ENCODE measurements around the gene B4GALT5. TPM values are rescaled to one million over a fixed set of nuclear protein-coding genes. Genes with fewer than 3 reads are reported as not detected.
A peak's percentile ranks its signal among the peaks of the same experiment; 100 is the strongest.

Gene B4GALT5
- total RNA-seq, 2 experiments from 2014 or later, result 9.8 to 18.8 TPM

DNA sequence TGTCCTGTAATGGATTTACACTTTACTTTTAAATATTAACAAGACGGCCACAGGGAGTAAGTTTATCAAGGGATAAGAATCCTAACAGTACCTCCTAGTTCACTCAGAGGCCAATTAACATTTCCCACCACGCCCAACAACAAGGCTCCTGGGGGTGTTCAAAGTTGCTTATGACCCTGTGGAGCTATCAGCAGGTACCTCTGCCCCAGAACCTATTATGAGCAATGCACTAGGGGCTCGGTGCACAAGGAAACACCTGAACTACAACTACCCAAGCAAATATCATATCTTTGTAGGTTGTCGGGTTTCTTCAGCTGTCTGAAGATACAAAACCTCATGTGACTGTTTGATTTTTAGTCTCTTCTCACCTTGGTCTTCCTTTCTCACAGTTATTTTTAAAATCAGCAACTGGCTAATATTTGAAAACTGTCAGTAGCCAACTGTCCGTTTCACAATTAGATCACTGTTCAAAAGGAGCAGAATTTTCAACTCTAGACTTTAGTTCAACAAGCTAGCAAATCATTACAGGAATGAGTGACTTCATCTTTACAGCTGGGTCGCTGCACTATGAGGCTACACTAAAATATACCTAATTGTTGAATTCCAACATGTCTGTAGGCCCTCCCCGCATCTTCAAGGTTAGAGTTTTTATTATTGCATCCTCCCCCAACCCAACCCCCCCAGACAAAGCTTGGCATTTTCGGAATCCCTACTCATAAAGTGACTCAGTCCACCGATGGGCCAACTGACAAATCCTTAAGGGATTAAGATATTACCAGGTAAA is 38.1 kb downstream of the B4GALT5 start:
- H3K4me3 ChIP-seq (ENCODE audit: low read depth, low read length, poor library complexity, severe bottlenecking), result no peak overlapping the region
- H3K36me3 ChIP-seq (ENCODE audit: insufficient read depth, low read length), result no peaks in the 10 kb centered on the region; the same call in 1 of the 2 replicates
- intact Hi-C loops (cut with micrococcal nuclease; ENCODE audit: unreplicated experiment), result no loop called here
- H3K4me2 ChIP-seq (ENCODE audit: low read length), result peak overlapping the region; percentile 47
- H3K27ac ChIP-seq (ENCODE audit: low read depth, low read length, poor library complexity, severe bottlenecking), result no peak overlapping the region
- BruUV-seq (replicated peaks), result TSS peak; percentile 19
- no peaks in the 10 kb centered on the region for H3K9me2 ChIP-seq (ENCODE audit: insufficient read depth, low read length)
- ChIA-PET CTCF (ENCODE audit: unreplicated experiment) (interaction anchor here (0.5 to 1.5 kb wide), 3 partner anchors 18 to 68 kb away, joined by 3 to 5 read pairs (median 4); no protein-coding TSS in a partner anchor), POLR2A (interaction anchor here (0.5 to 2.0 kb wide), 10 partner anchors 10 to 591 kb away, joined by 3 to 12 read pairs (median 4); no protein-coding TSS in a partner anchor)
- no peak for DNase-seq (ENCODE audit: low spot score)
- H2AFZ ChIP-seq (ENCODE audit: low read length), result no peak overlapping the region
- H3K79me2 ChIP-seq (ENCODE audit: insufficient read depth, low read depth, low read length), result peaks cover 80% of the 10 kb centered on the region
- TF ChIP-seq, protein P1, sequence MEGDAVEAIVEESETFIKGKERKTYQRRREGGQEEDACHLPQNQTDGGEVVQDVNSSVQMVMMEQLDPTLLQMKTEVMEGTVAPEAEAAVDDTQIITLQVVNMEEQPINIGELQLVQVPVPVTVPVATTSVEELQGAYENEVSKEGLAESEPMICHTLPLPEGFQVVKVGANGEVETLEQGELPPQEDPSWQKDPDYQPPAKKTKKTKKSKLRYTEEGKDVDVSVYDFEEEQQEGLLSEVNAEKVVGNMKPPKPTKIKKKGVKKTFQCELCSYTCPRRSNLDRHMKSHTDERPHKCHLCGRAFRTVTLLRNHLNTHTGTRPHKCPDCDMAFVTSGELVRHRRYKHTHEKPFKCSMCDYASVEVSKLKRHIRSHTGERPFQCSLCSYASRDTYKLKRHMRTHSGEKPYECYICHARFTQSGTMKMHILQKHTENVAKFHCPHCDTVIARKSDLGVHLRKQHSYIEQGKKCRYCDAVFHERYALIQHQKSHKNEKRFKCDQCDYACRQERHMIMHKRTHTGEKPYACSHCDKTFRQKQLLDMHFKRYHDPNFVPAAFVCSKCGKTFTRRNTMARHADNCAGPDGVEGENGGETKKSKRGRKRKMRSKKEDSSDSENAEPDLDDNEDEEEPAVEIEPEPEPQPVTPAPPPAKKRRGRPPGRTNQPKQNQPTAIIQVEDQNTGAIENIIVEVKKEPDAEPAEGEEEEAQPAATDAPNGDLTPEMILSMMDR (conservative IDR thresholded peaks at IDR 0.05; ENCODE audit: low read length), result no peak
- TF ChIP-seq EZH2phosphoT487 (IDR thresholded peaks at IDR 0.05; ENCODE audit: borderline replicate concordance, low read depth, low read length), result no peak
- H3K9me3 ChIP-seq (ENCODE audit: low read length), result no peaks in the 10 kb centered on the region
- H3K4me1 ChIP-seq (ENCODE audit: insufficient read depth, low read length, poor library complexity, severe bottlenecking), result peaks cover 73% of the 10 kb centered on the region
- no peaks in the 10 kb centered on the region; the same call in 1 of the 2 replicates for H4K20me1 ChIP-seq (ENCODE audit: insufficient read depth, low read length)

DNA sequence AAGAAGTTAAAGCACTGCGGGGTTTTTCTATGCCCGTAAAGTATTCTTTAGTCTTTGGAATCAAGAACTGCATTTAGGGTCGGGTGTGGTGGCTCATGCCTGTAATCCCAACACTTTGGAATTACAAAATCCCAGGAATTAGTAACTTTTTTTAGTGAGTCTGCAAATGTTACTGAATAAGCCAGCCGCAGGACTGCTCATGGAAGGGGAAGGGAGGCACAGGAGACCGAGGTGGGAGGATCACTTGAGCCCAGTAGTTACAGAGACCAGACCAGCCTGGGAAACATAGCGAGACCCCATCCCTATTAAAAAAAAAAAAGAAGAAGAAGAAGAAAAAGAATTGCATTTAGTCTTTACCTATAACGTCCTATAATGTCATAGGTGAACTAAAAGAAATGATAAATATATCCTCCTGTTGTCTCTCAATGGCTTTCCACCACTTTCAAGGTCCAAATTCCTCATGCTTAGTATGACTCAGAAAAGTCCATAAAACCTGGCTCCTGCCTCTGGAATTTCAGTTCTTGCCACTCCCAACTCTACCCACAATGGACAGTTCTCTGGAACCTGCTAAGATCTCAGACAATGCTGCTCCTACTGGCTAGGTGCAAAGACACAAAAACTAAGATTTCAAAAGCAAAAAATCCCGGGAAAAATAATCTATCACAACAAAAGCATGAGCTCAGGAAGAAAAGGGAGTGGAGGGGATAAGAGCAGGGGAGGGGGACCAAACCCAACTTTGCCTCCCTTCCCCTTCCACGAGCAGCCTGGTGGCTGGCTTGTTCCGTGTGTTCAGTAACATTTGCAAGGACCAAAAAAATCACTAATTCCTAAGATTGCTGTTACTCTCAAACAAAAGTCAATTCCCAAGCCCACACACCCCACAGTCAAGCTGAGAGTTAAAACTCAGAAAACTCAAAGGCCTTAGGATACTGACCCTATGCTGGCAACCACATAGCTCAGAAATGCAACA is 39.0 kb downstream of the B4GALT5 start:
- H3K4me1 ChIP-seq (ENCODE audit: insufficient read depth, low read length, poor library complexity, severe bottlenecking), result peaks cover 82% of the 10 kb centered on the region
- intact Hi-C loops (cut with micrococcal nuclease; ENCODE audit: unreplicated experiment), result no loop called here
- TF ChIP-seq, protein P1 (conservative IDR thresholded peaks at IDR 0.05; ENCODE audit: low read length), result no peak
- TF ChIP-seq EZH2phosphoT487 (IDR thresholded peaks at IDR 0.05; ENCODE audit: borderline replicate concordance, low read depth, low read length), result no peak

More for the DNA sequence above, 39.0 kb downstream of the B4GALT5 start:
- Histone ChIP-seq H3K4me3 (ENCODE audit: low read depth, low read length, poor library complexity, severe bottlenecking) (no peak overlapping the region), H3K36me3 (ENCODE audit: insufficient read depth, low read length) (no peaks in the 10 kb centered on the region; the same call in 1 of the 2 replicates), H3K9me2 (ENCODE audit: insufficient read depth, low read length) (no peaks in the 10 kb centered on the region), H3K9me3 (ENCODE audit: low read length) (no peaks in the 10 kb centered on the region), H3K27ac (ENCODE audit: low read depth, low read length, poor library complexity, severe bottlenecking) (no peak overlapping the region), H4K20me1 (ENCODE audit: insufficient read depth, low read length) (no peaks in the 10 kb centered on the region; the same call in 1 of the 2 replicates), H2AFZ (ENCODE audit: low read length) (no peak overlapping the region), H3K4me2 (ENCODE audit: low read length) (peak overlapping the region; percentile 47; the same call in 1 of the 2 replicates), H3K79me2 (ENCODE audit: insufficient read depth, low read depth, low read length) (peaks cover 79% of the 10 kb centered on the region)
- no TSS peak for BruUV-seq (replicated peaks)
- ChIA-PET POLR2A (interaction anchor here (0.7 to 2.0 kb wide), 4 partner anchors 11 to 36 kb away, joined by 3 to 12 read pairs (median 4); no protein-coding TSS in a partner anchor), CTCF (ENCODE audit: unreplicated experiment) (interaction anchor here (1.5 kb wide), 1 partner anchor 19 kb away, joined by 4 read pairs; no protein-coding TSS in a partner anchor)
- no peak for DNase-seq (ENCODE audit: low spot score)
